Stimulated activated effector memory CD8-positive, alpha-beta T cell treated with anti-CD3 and anti-CD28 coated beads, Interleukin-12 subunit alpha, Interleukin-12 subunit beta, amount 100 ng/mL, for 72 hours (primary cell): ENCODE measurements around the gene INPPL1.

Experiments
- ATAC-seq: fragments of 150-1000 bp; cut with Tn5 transposase; 2 replicates; pipeline ENCODE4 v1.10.0; 2021
- DNase-seq, 2 donors: peaks; one replicate each; pipeline ENCODE4 v3.0.0; 2021 to 2022; ENCODE audit warnings: low spot score in 2 of 2
- H3K27ac Mint-ChIP-seq: one replicate; pipeline ENCODE4 v1.8.0; 2022; ENCODE audit warnings: mild to moderate bottlenecking, mixed read lengths
- H3K36me3 Mint-ChIP-seq: one replicate; pipeline ENCODE4 v1.8.0; 2022; ENCODE audit warnings: mild to moderate bottlenecking, mixed read lengths
- H3K4me1 Mint-ChIP-seq: one replicate; pipeline ENCODE4 v1.8.0; 2022; ENCODE audit warnings: mixed read lengths
- H3K4me3 Mint-ChIP-seq: one replicate; pipeline ENCODE4 v1.8.0; 2022; ENCODE audit warnings: mild to moderate bottlenecking, mixed read lengths
- H3K9me3 Mint-ChIP-seq: one replicate; pipeline ENCODE4 v1.8.0; 2022; ENCODE audit warnings: mixed read lengths

Gene INPPL1

DNA sequence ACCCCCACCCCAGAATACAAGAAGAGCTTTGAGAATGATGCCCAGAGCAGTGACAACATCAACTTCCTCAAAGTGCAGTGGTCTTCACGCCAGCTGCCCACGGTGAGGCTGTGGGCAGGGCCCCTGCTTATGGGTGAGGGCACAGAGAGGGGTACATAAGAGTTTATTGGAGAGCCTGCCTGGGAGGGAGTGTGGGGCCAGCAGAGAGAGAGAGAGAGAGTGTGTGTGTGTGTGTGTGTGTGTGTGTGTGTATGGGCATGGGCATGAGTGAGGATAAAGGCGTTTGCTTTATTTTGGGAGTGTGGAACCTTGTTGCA lies 9.9 kb downstream of the INPPL1 start:
- Mint-ChIP-seq H3K27ac (peak overlapping the region; percentile 83), H3K4me3 (no peak overlapping the region), H3K9me3 (no peaks in the 10 kb centered on the region), H3K36me3 (peaks cover 65% of the 10 kb centered on the region), H3K4me1 (peaks cover 19% of the 10 kb centered on the region)
- ATAC-seq (no peak), DNase-seq (no peak)

DNA sequence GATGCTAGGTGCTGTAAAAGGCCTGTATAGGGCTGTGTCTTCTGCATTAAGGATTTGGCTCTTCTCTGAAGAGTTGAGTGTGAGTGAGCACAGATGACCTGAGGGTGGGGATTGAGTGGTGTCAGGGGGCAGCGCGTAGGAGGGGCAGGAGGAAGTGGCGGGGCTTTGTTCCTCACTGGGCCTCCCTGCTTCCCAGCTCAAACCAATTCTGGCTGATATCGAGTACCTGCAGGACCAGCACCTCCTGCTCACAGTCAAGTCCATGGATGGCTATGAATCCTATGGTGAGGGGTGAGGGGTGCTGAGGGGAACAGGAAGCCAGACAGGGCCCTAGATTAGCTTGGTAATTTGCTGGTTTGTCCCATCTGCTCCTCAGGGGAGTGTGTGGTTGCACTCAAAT lies 10.4 kb downstream of the INPPL1 start:
- no peak for DNase-seq
- Mint-ChIP-seq H3K9me3 (no peaks in the 10 kb centered on the region), H3K27ac (peak overlapping the region; percentile 83), H3K36me3 (peaks cover 62% of the 10 kb centered on the region), H3K4me3 (no peak overlapping the region), H3K4me1 (peaks cover 20% of the 10 kb centered on the region)
- ATAC-seq: no peak

DNA sequence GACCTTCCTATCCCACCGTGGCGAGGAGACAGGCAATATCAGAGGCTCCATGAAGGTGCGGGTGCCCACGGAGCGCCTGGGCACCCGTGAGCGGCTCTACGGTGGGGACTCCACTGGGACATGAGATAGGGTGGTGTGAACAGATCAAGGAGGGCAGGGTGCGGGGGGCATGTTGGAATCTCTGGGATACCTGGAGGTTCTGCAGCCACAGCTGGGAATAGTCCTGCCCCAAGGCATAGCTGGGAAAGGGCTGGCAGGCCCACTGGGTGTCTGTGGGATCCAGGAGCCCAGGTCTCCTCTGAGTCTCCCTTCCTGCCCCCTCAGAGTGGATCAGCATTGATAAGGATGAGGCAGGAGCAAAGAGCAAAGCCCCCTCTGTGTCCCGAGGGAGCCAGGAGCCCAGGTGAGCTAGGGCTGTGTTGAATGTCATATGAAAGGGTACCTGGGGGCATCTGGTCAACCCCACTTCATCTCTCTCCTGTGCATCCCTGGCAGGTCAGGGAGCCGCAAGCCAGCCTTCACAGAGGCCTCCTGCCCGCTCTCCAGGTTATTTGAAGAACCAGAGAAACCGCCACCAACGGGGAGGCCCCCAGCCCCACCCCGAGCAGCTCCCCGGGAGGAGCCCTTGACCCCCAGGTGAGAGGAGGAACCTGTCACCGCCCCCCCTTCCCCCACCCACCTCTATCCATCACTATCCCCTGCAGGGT lies 10.9 kb downstream of the INPPL1 start:
- Mint-ChIP-seq H3K27ac (no peak overlapping the region), H3K4me1 (peaks cover 25% of the 10 kb centered on the region), H3K9me3 (no peaks in the 10 kb centered on the region), H3K36me3 (peaks cover 57% of the 10 kb centered on the region), H3K4me3 (no peak overlapping the region)
- DNase-seq: no peak
- ATAC-seq: no peak

DNA sequence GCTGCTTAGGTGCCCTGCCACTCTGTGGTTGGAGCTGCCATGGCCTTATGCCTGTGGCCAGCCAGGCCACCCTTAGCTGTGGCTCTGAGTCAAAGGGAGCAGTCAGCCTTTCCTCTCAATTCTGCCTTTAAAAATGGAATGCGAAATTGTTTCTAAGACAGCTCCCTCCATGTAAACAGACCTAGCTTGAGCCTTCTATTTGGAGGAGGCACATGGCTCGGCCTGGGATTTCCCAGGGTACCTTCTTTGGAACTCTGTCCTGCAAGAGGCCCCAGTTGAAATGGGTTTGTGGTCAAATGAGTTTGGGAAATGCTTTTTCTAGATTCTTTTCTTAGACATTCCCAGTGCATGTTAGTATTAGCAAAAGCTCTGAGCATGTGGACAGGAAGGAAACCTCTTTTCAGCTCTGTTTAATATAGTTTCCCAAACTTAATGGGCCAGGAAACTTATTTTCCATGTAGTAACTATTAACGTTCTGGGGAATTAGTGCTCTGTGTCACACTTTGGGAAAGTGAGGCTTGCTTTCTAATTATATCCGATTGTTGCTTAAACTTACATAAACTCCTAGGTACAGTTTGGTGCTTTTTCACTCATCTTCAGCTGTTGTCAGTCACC lies 11.6 kb downstream of the INPPL1 start:
- Mint-ChIP-seq H3K9me3 (no peaks in the 10 kb centered on the region), H3K36me3 (peaks cover 56% of the 10 kb centered on the region), H3K27ac (peak overlapping the region; percentile 30), H3K4me1 (peaks cover 32% of the 10 kb centered on the region), H3K4me3 (no peak overlapping the region)
- ATAC-seq (no peak), DNase-seq (no peak)

DNA sequence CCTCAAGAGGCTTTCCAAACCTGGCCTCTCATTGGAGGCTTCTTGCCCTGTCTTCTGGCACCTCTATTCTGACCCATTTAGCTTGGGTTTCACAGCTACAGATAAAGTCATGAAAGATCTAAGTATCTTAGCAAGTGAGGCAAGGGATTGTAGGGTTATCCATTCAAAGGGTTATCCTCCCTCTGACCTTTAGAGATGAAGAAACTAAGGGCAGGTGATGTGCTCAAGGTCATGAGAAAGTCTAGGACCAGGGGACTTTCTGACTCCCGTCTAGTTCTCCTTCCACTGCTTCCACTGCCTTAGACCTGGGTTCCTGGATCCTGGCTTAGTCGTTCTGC lies 12.2 kb downstream of the INPPL1 start:
- Mint-ChIP-seq H3K27ac (peak overlapping the region; percentile 30), H3K36me3 (peaks cover 50% of the 10 kb centered on the region)

DNA sequence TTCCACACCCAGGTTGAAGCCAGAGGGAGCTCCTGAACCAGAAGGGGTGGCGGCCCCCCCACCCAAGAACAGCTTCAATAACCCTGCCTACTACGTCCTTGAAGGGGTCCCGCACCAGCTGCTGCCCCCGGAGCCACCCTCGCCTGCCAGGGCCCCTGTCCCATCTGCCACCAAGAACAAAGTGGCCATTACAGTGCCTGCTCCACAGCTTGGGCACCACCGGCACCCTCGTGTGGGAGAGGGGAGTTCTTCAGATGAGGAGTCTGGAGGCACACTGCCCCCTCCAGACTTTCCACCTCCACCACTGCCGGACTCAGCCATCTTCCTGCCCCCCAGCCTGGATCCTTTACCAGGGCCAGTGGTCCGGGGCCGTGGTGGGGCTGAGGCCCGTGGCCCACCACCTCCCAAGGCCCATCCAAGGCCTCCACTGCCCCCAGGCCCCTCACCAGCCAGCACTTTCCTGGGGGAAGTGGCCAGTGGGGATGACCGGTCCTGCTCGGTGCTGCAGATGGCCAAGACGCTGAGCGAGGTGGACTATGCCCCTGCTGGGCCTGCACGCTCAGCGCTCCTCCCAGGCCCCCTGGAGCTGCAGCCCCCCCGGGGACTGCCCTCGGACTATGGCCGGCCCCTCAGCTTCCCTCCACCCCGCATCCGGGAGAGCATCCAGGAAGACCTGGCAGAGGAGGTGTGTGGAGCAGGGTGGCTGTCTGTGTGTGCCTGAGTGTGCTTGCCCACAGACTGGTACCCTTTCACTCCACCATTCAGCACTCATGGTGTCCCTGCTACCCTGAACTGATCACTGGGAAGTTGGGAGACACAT lies 12.8 kb downstream of the INPPL1 start:
- no peaks in the 10 kb centered on the region for H3K9me3 Mint-ChIP-seq
- H3K4me1 Mint-ChIP-seq: peaks cover 43% of the 10 kb centered on the region
- H3K27ac Mint-ChIP-seq: peak overlapping the region; percentile 30
- H3K36me3 Mint-ChIP-seq: peaks cover 44% of the 10 kb centered on the region
- DNase-seq: no peak
- no peak for ATAC-seq
- no peak overlapping the region for H3K4me3 Mint-ChIP-seq

More for the DNA sequence above, 12.2 kb downstream of the INPPL1 start:
- DNase-seq: no peak
- no peak overlapping the region for H3K4me3 Mint-ChIP-seq
- H3K4me1 Mint-ChIP-seq: peaks cover 38% of the 10 kb centered on the region
- ATAC-seq: no peak
- no peaks in the 10 kb centered on the region for H3K9me3 Mint-ChIP-seq

DNA sequence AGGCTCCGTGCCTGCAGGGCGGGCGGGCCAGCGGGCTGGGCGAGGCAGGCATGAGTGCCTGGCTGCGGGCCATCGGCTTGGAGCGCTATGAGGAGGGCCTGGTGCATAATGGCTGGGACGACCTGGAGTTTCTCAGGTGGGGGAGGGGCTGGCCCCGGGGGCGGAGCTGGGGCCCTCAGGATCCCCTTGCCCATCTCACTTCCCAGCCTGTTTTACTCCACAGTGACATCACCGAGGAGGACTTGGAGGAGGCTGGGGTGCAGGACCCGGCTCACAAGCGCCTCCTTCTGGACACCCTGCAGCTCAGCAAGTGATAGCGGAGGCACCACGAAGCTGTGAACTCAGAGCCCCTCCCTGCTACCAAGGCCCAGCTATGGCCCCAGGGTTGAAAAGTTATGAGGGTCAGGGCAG lies 13.5 kb downstream of the INPPL1 start:
- peak; percentile 56 to 73 for DNase-seq
- H3K27ac Mint-ChIP-seq: no peak overlapping the region
- H3K36me3 Mint-ChIP-seq: peaks cover 37% of the 10 kb centered on the region
- peak; percentile 72 for ATAC-seq
- peaks cover 51% of the 10 kb centered on the region for H3K4me1 Mint-ChIP-seq
- no peak overlapping the region for H3K4me3 Mint-ChIP-seq
- no peaks in the 10 kb centered on the region for H3K9me3 Mint-ChIP-seq

DNA sequence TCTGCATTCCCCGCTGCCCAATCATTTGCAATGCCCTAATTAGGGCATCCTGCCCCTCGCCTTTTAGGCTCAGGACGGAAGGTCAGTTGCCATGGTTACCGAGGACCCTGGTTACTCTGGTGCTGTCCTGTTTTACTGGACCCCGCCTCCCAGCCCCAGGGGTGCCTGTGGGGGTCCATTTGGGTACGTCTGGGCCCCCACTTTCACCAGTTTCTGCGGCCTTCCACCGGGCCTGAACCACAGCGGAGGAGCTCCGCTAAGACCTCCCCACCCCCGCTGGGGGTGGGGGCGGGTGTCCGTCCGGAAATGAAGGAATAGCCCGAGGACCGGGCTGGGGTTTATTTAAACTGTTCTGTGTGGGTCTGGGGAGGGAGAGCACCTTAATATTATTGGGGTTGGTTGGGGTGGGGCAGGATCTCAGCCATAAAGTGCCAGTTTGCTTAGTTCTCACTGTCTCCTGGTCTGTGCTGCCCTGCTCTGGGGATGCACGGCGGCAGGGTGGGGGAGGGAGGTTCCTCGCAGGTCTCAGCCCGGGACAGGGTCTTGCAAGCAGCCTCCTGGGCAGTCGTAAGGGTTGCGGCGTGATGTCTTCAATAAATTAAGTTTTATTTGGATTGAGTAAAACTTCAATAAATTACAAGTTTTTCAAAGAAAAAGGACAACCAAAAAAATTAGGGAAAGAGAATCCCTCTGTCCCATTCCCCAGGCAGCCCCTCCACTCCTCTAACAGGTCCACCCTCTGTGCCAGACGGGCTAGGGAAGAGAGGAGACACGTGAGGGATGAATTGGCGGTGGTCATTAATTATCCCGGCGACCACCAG lies 14.1 kb downstream of the INPPL1 start:
- no peak for ATAC-seq
- Mint-ChIP-seq H3K4me1 (peaks cover 56% of the 10 kb centered on the region), H3K36me3 (peaks cover 31% of the 10 kb centered on the region), H3K4me3 (peak overlapping the region; percentile 57), H3K27ac (no peak overlapping the region), H3K9me3 (no peaks in the 10 kb centered on the region)
- DNase-seq: no peak

DNA sequence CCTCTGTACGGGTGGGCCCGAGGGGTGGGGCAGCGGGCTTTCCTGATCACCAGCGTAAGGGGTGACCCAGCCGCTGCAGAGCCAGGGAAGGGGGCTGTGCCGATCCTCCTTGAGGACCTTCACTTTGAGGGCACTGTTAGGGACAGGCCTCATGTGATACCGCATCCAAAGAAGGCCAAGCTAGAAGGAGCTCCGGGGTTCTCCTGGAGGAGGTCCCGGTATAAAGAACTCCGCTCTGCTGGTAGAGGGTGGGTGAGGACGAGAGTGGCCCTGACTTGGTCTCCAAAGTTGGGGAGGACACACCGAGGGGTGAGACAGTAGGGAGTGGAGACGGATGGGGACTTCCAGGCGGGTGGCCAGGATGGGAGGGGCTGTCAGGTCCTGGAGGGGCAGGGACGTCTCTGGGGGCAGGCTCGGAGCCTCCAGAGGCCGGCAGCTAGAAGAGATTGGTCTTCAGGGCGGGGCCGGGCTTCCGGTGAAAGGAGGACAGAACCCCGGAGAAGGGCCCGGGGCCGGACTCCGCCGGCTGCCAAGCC lies 14.8 kb downstream of the INPPL1 start:
- no peak for ATAC-seq
- no peak overlapping the region for H3K27ac Mint-ChIP-seq
- H3K4me3 Mint-ChIP-seq: peak overlapping the region; percentile 57

DNA sequence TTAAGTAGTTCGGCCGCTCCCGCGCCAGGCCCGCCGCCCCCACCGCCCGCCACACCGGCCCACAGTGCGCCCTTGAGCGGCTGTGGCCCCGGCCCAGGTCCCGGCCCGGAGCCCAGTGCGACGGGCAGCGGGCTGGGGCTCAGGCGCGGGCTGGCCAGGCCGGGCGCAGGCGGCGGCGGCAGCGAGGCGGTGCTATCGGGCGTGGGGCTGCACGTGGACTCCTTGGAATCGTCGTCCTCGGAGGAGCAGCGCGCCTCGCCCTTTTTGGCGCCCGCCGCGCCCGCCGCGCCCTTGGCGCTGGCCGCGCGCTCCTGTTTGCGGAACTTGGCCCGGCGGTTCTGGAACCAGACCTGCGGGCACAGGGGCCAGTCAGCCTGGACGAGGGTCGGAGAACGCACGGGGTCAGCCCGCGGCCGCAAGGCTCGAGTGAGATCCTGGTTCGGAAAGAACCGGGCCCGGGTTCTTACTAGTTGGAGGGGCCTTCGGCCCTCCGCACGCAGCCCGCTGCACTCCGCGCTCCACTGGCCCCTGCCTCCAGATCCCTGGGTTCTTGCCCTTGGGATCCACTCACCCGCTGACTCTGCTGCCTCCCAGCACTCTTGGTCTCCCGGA lies 15.4 kb downstream of the INPPL1 start:
- DNase-seq (no peak), ATAC-seq (no peak)
- H3K36me3 Mint-ChIP-seq: peaks cover 18% of the 10 kb centered on the region
- H3K4me3 Mint-ChIP-seq: peak overlapping the region; percentile 63
- H3K27ac Mint-ChIP-seq: no peak overlapping the region
- H3K9me3 Mint-ChIP-seq: no peaks in the 10 kb centered on the region
- H3K4me1 Mint-ChIP-seq: peaks cover 52% of the 10 kb centered on the region

More for the DNA sequence above, 14.8 kb downstream of the INPPL1 start:
- H3K9me3 Mint-ChIP-seq: no peaks in the 10 kb centered on the region
- H3K4me1 Mint-ChIP-seq: peaks cover 51% of the 10 kb centered on the region
- peak in 1 of 2 donors; percentile 56 for DNase-seq
- H3K36me3 Mint-ChIP-seq: peaks cover 24% of the 10 kb centered on the region

DNA sequence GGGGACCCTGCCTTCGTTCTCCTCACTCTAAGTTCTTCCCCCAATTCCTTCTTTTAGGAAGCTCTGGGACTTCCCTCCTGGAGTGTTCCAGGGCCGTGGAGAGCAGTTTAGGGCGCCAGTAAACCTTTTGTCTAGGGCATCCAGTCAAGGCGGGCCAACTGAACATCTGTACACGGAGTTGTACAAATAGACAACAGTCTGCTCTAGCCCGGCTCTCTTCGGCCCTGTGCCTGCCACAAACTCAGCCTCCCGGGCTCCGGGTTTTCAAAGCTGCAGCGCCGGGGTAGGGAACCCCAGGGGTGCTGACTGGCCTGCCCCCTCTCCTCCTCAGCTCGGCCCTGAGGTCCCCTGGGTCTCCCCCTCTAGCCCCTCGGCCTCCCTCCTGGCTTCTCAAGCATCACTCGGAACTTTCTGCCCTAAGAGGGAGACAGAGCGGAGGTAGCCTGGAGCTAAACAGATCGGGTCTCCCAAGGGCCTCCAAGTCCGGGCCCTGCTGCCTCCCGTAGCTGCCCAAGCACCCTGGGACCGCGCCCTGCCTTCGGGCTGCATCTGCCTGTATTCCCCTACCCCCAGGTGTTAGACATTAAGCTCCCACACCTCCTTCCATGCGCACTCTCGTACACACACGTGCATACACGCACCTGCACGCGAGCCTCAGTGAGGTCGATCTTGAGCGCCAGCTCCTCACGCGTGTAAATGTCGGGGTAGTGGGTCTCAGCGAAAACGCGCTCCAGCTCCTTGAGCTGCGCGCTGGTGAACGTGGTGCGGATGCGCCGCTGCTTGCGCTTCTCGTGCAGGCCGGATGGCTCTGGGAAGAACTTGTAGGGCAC lies 16.1 kb downstream of the INPPL1 start:
- no peaks in the 10 kb centered on the region for H3K9me3 Mint-ChIP-seq
- peaks cover 53% of the 10 kb centered on the region for H3K4me1 Mint-ChIP-seq
- peak overlapping the region; percentile 63 for H3K4me3 Mint-ChIP-seq
- no peak overlapping the region for H3K27ac Mint-ChIP-seq
- DNase-seq: peak in 1 of 2 donors; percentile 58
- peaks cover 14% of the 10 kb centered on the region for H3K36me3 Mint-ChIP-seq
- peak; percentile 14 for ATAC-seq

DNA sequence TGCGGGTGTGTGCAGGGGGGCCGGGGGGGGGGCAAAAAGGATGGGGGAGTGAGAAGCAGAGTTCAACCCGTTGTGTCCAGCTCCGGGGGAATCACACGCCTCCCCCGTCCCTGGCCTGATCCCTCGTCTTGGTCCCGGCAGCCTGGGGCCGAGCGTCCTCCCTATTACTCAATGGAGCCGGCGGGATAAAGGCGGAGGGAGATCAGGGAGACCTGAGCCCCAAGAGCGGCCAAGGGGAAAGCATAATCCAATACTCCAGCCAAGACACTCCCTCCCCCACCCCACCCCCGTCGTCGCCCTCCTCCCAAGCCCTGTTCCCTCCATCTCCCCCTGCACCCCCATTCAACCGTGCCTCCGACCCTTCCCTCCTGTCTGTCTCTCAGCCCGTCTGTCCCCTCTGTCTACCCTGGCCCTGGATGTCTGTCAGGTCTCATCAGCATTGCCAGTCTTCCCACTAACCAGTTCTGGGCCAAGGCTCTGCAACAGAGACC lies 16.8 kb downstream of the INPPL1 start:
- ATAC-seq (no peak), DNase-seq (peak in 1 of 2 donors; percentile 48)
- Mint-ChIP-seq H3K27ac (no peak overlapping the region), H3K9me3 (no peaks in the 10 kb centered on the region), H3K4me1 (peaks cover 53% of the 10 kb centered on the region), H3K36me3 (peaks cover 9% of the 10 kb centered on the region), H3K4me3 (no peak overlapping the region)

DNA sequence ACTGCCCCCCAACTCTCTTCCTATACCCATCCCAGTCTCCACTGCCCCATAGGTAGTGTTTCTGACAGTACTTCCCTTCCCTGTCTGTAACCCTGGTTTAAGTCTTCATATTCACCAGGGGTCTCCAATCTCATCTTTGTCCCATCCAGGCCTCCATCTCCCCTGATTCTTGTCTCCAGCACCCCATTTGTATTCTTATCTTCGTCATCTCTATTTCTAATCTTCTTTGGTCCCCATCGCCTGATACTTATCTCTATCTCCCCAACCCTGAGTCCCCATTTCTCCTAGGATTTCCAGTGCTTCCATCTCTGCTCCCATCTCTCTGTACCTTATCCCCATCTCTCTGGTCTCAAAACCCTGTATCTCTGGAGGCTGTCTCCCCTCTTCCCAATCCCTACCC lies 17.6 kb downstream of the INPPL1 start:
- H3K4me1 Mint-ChIP-seq: peaks cover 53% of the 10 kb centered on the region
- peaks cover under 1% of the 10 kb centered on the region for H3K36me3 Mint-ChIP-seq
- no peaks in the 10 kb centered on the region for H3K9me3 Mint-ChIP-seq
- DNase-seq: peak in 1 of 2 donors; percentile 41
- no peak for ATAC-seq
- no peak overlapping the region for H3K27ac Mint-ChIP-seq
- H3K4me3 Mint-ChIP-seq: no peak overlapping the region
